Measurements from ENCODE around the gene GALNTL6. TPM values are rescaled to one million over a fixed set of nuclear protein-coding genes. Genes with fewer than 3 reads are reported as not detected.

GALNTL6 gene
- total and polyA plus RNA-seq, 9 of the 15 experiments (the other 6 are each of a cell fraction or from before 2014, with no cell fraction given): 0.18 to 0.50 (median 0.29) TPM

- TF ChIP-seq, protein P1, sequence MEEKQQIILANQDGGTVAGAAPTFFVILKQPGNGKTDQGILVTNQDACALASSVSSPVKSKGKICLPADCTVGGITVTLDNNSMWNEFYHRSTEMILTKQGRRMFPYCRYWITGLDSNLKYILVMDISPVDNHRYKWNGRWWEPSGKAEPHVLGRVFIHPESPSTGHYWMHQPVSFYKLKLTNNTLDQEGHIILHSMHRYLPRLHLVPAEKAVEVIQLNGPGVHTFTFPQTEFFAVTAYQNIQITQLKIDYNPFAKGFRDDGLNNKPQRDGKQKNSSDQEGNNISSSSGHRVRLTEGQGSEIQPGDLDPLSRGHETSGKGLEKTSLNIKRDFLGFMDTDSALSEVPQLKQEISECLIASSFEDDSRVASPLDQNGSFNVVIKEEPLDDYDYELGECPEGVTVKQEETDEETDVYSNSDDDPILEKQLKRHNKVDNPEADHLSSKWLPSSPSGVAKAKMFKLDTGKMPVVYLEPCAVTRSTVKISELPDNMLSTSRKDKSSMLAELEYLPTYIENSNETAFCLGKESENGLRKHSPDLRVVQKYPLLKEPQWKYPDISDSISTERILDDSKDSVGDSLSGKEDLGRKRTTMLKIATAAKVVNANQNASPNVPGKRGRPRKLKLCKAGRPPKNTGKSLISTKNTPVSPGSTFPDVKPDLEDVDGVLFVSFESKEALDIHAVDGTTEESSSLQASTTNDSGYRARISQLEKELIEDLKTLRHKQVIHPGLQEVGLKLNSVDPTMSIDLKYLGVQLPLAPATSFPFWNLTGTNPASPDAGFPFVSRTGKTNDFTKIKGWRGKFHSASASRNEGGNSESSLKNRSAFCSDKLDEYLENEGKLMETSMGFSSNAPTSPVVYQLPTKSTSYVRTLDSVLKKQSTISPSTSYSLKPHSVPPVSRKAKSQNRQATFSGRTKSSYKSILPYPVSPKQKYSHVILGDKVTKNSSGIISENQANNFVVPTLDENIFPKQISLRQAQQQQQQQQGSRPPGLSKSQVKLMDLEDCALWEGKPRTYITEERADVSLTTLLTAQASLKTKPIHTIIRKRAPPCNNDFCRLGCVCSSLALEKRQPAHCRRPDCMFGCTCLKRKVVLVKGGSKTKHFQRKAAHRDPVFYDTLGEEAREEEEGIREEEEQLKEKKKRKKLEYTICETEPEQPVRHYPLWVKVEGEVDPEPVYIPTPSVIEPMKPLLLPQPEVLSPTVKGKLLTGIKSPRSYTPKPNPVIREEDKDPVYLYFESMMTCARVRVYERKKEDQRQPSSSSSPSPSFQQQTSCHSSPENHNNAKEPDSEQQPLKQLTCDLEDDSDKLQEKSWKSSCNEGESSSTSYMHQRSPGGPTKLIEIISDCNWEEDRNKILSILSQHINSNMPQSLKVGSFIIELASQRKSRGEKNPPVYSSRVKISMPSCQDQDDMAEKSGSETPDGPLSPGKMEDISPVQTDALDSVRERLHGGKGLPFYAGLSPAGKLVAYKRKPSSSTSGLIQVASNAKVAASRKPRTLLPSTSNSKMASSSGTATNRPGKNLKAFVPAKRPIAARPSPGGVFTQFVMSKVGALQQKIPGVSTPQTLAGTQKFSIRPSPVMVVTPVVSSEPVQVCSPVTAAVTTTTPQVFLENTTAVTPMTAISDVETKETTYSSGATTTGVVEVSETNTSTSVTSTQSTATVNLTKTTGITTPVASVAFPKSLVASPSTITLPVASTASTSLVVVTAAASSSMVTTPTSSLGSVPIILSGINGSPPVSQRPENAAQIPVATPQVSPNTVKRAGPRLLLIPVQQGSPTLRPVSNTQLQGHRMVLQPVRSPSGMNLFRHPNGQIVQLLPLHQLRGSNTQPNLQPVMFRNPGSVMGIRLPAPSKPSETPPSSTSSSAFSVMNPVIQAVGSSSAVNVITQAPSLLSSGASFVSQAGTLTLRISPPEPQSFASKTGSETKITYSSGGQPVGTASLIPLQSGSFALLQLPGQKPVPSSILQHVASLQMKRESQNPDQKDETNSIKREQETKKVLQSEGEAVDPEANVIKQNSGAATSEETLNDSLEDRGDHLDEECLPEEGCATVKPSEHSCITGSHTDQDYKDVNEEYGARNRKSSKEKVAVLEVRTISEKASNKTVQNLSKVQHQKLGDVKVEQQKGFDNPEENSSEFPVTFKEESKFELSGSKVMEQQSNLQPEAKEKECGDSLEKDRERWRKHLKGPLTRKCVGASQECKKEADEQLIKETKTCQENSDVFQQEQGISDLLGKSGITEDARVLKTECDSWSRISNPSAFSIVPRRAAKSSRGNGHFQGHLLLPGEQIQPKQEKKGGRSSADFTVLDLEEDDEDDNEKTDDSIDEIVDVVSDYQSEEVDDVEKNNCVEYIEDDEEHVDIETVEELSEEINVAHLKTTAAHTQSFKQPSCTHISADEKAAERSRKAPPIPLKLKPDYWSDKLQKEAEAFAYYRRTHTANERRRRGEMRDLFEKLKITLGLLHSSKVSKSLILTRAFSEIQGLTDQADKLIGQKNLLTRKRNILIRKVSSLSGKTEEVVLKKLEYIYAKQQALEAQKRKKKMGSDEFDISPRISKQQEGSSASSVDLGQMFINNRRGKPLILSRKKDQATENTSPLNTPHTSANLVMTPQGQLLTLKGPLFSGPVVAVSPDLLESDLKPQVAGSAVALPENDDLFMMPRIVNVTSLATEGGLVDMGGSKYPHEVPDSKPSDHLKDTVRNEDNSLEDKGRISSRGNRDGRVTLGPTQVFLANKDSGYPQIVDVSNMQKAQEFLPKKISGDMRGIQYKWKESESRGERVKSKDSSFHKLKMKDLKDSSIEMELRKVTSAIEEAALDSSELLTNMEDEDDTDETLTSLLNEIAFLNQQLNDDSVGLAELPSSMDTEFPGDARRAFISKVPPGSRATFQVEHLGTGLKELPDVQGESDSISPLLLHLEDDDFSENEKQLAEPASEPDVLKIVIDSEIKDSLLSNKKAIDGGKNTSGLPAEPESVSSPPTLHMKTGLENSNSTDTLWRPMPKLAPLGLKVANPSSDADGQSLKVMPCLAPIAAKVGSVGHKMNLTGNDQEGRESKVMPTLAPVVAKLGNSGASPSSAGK (IDR thresholded peaks at IDR 0.05): no peak
- no peak for TF ChIP-seq CREBBP (IDR thresholded peaks at IDR 0.05; ENCODE audit: low read depth, low read length)
- TF ChIP-seq NFIX (CRISPR knock-in tag; IDR thresholded peaks at IDR 0.05; ENCODE audit: low read depth): no peak
- TF ChIP-seq STAG1 (CRISPR knock-in tag; IDR thresholded peaks at IDR 0.05; ENCODE audit: borderline replicate concordance): no peak
- TF ChIP-seq GMEB1 (CRISPR knock-in tag; IDR thresholded peaks at IDR 0.05): no peak
- no peak for TF ChIP-seq ZNF75A (CRISPR knock-in tag; IDR thresholded peaks at IDR 0.05)
- no peak for TF ChIP-seq DNMT1 (IDR thresholded peaks at IDR 0.05)
- TF ChIP-seq PPARD (CRISPR knock-in tag; IDR thresholded peaks at IDR 0.05): no peak
Measured at GRCh38 chr4:172143605-172144314, 330.6 kb downstream of the GALNTL6 start (continued).

Data from K562 (cell line).